ENCODE measurements around the gene CLEC4F.

Gene CLEC4F

DNA sequence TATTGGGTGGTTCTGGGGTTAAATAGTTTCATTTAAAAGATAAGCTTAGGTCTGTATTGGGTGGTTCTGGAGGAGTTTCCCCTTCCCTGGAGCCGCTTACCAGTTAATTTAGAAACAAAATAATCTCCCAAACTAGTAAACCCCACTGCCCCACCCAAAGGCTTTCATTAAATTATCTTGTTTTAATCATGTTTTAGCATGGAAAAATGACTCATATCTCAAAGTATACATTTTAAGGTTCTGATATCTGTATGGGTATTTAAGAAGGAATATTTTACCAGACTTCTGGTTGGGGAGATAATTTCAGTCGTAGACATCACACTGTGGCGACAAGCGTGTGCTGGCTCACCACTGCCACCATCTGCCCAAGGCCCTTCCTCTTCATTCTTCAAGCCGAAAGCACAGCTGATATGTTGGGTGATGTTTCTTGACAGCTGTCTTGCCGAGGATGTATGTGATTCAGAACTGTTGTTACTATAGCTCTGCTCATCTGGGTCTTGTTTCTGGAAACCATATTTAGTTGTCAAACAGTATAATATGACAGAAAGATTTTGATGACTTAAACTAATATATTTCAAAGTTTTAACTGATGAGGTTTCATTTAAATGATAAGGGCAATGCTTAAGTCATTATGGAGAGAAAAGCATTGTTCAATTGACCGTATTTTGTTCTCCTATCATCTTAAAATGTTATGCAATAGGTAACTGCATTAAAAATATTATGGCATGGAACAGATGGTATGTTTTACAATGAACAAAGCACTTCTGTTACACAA is 35.1 kb downstream of the CLEC4F start:
- no peak for DNase-seq (ENCODE audit: low read depth, low spot score)

DNA sequence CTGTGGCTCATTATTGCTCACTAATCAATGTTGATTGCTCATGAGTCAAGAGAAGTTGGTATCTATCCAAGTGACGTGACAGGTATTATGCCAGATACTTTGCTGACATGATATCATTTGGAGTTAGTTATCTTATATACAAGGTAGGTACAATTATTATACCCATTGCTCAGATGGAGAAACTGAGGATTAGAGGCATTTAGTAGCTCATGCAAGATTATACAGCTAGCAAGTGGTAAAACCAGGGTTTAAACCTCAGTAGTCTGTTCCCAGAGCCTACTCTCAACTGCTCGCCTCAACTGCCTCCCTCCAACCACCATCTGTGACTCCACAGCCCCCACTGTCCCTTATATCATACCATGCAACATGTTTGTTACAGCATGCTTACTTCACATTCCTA is 36.1 kb downstream of the CLEC4F start:
- DNase-seq (ENCODE audit: low read depth, low spot score), result no peak

GRCh38 chr2:70779911-70780545 is 40.4 kb downstream of the CLEC4F start:
- no peak for DNase-seq (ENCODE audit: low read depth, low spot score)

DNA sequence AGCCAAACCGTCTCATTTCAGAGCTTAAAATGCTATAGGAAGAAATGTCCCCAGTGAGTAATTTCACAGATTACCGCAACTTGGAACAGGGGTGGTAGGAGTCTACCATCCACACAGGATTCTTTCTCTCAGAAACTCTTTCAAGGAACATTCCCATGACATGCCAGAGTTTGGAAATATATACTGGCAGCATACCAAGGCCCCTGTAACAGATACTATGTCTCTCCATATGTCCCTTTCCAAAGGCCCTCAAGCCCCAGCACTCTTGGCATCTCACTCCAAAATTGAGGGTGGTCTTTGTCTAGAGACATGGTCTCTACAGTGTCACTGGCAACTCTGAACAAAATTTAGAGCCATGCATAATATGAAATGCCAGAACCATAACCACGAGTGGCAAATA is 40.9 kb downstream of the CLEC4F start:
- no peak for DNase-seq (ENCODE audit: low read depth, low spot score)

DNA sequence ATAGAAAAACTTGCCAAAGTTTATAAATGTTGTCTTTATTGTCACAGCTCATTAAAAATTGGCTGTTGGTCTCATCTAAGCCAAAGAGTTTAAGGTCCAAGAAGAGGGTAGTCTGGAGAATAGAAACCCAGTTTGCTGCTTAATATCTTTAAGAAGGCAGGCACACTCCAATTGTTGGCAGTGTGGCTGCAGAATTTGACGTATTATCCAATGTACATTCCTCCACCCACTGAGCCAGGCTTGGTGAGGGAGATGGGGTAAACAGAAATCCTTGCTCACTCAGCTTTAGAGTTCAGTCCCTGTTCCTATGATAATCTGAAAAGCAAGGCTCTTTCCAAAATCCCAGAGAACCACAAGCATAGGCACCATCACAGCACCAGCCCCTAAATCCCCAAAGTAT is 41.7 kb downstream of the CLEC4F start:
- DNase-seq (ENCODE audit: low read depth, low spot score), result no peak

GRCh38 chr2:70777450-70777849 is 42.9 kb downstream of the CLEC4F start:
- DNase-seq (ENCODE audit: low read depth, low spot score), result no peak

- DNase-seq (ENCODE audit: low read depth, low spot score), result no peak
Observed at GRCh38 chr2:70776266-70776665, 44.1 kb downstream of the CLEC4F start.

DNA sequence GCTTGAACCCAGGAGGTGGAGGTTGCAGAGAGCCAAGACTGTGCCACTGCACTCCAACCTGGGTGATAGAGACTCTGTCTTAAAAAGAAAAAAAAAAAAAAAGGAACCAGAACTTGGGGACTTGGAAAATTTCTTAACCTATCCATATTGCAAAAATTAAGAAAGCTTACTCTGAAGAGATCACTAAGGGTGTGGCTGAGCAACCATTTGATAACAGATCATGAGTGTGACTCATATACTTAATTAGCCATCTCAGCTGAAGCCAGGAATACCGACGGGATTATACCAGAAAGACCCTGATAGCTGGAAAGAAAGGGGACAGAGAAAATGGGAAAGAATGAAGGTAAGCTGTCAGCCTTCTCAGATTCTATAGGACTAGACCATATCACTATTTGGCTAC is 45.3 kb downstream of the CLEC4F start:
- no peak for DNase-seq (ENCODE audit: low read depth, low spot score)

GRCh38 chr2:70772486-70773155 is 47.8 kb downstream of the CLEC4F start:
- DNase-seq (ENCODE audit: low read depth, low spot score), result no peak

DNA sequence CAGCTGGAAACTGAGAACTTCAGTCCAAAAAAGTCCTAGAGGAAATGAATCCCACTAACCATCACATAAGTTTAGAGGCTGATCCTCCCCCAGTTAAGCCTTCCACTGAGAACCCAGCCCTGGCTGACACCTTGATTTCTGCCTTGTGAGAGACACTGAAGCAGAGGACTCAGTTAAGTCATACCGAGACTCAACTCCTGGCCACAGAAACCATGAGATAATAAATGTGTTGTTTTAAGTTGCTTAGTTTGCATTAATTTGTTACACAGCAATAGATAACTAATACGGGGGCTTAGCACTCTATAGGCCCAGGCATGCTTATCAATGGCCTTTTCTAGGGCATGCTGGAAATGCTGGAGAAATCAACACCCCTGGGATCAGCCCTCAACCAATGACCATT is 49.0 kb downstream of the CLEC4F start:
- DNase-seq (ENCODE audit: low read depth, low spot score), result no peak

- no peak for DNase-seq (ENCODE audit: low read depth, low spot score)
Observed at GRCh38 chr2:70769450-70769849, 50.9 kb downstream of the CLEC4F start.

DNA sequence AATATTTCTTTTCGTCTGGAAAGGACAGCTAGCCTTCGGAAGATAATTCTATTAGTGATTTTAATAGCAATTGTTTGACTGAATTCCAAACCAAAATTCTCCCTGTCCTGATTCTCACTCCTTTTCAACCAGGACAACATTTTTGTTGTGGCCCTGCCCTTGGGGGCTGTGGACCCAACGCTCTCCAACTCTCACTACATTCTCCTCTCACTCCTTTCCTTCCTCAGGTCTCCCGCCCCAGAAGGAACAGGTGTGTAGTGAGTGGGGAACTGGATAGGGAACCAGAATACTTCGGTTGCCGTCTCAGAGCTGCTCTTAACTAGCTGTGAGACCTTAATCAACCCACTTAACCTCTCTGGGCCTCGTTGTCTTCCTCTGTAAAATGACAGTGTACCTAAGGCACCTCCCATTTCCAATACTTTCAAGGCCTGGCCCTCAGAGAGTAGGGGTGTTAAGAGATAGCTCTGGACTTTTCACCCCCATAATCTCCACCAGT is 51.8 kb downstream of the CLEC4F start:
- DNase-seq (ENCODE audit: low read depth, low spot score), result no peak

DNA sequence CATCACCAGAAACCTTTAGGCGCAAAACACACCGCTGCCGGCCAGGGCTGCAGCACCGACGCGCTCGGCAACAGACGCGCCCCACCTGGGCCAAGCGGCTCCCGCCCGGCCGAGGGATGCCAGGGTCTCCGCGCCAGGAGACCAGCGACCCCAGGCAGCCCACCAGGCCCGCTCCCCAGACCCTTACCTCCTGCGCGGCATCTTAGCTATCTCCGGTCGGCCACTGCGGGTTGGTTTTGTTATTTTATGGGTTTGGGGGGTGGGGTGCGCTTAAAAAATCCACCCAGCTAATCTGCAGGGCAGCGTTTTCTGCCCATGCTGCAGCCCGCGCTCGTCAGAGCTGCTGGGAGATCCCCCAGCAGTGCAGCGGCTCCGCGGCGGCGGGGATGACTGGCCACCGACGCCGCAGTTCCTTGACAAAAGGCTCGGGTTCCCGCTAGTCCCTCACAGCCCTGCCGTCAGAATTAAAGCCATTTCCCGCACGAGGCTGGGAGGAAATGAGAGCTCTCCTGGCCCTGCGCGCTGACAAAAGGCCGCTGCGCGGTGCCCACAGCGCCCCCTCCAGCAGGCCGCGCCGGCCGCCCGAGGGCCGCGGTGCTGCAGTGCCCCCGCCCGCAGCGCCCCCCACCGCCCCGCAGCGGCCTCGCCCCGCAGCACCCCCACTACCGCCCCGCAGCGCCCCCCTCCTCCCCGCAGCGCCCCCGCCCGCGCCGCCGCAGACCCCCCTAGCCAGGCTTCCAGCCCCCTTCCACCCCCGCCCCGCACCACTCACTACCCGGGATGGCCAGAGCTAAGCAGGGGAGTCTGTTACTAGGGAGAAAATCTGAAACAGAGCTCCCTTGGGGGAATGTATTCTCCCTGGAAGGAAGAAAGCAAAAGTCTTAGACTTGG is 52.5 kb downstream of the CLEC4F start, which contains the start of gene ADD2:
Gene ADD2 (minus strand): TSS at position 502 of the 891 bp plus-strand sequence. CDS start 61,792 bp downstream, outside the sequence.
- no peak for DNase-seq (ENCODE audit: low read depth, low spot score)

- no peak for DNase-seq (ENCODE audit: low read depth, low spot score)
Observed at GRCh38 chr2:70767079-70767698, 53.2 kb downstream of the CLEC4F start.

GRCh38 chr2:70766357-70767078 is 53.9 kb downstream of the CLEC4F start:
- no peak for DNase-seq (ENCODE audit: low read depth, low spot score)

- no peak for DNase-seq (ENCODE audit: low read depth, low spot score)
Observed at GRCh38 chr2:70765507-70765906, 54.9 kb downstream of the CLEC4F start.

DNA sequence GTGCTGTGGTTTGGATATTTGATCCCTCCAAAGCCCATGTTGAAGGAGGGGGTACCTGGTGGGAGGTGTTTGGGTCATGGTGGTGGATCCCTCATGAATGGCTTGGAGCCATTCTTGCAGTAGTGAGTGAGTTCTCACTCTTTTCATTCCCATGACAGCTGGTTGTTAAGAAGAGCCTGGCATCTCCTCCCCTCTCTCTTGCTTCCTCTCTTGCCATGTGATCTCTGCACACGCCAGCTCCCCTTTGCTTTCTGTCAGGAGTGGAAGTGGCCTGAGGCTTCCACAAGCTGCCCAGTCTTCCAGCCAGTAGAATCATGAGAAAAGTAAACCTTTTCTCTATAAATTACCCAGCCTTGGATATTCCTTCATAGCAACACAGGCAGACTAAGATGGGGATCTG is 61.0 kb downstream of the CLEC4F start:
- DNase-seq (ENCODE audit: low read depth, low spot score), result no peak

All from smooth muscle cell of the brain vasculature (primary cell).